Hepatocyte (in vitro differentiated cells): ENCODE results near the gene DEUP1. TPM values are rescaled to one million over a fixed set of nuclear protein-coding genes. Genes with fewer than 3 reads are reported as not detected.

Experiments used
- DNase-seq: peaks from one replicate; pipeline ENCODE4 v3.0.0-alpha.2; 2016; ENCODE audit warnings: low spot score
- H2AFZ ChIP-seq: fragments of 200-600 bp; sonication (generic); 2 replicates; pipeline ENCODE4 v1.6.0; 2016; ENCODE audit warnings: antibody characterized with exemption, mild to moderate bottlenecking
- H3K27ac ChIP-seq: fragments of 200-600 bp; sonication (generic); 2 replicates; pipeline ENCODE4 v1.5.1; 2016; ENCODE audit warnings: mild to moderate bottlenecking
- H3K27me3 ChIP-seq: fragments of 200-600 bp; sonication (generic); 2 replicates; pipeline ENCODE4 v1.6.1; 2016
- H3K36me3 ChIP-seq: fragments of 200-600 bp; sonication (generic); replicated peaks from 2 replicates; pipeline ENCODE4 v1.5.1; 2016; ENCODE audit warnings: low read depth; ENCODE audit not compliant: insufficient read depth
- H3K4me1 ChIP-seq: fragments of 200-600 bp; sonication (generic); 2 replicates; pipeline ENCODE4 v1.5.1; 2016; ENCODE audit warnings: mild to moderate bottlenecking, moderate library complexity; ENCODE audit not compliant: insufficient read depth
- H3K4me2 ChIP-seq: fragments of 200-600 bp; sonication (generic); 2 replicates; pipeline ENCODE4 v1.6.0; 2016
- H3K4me3 ChIP-seq: fragments of 200-600 bp; sonication (generic); 2 replicates; pipeline ENCODE4 v1.5.1; 2016; ENCODE audit warnings: mild to moderate bottlenecking
- H3K79me2 ChIP-seq: fragments of 200-600 bp; sonication (generic); 2 replicates; pipeline ENCODE4 v1.6.0; 2017; ENCODE audit warnings: mild to moderate bottlenecking
- H3K9me2 ChIP-seq: fragments of 200-600 bp; sonication (generic); replicated peaks from 2 replicates; pipeline ENCODE4 v1.6.0; 2017; ENCODE audit warnings: mild to moderate bottlenecking; ENCODE audit not compliant: insufficient read depth
- H3K9me3 ChIP-seq: fragments of 200-600 bp; sonication (generic); 2 replicates; pipeline ENCODE4 v1.5.1; 2016; ENCODE audit warnings: low read depth, mild to moderate bottlenecking
- H4K20me1 ChIP-seq: fragments of 200-600 bp; sonication (generic); 2 replicates; pipeline ENCODE4 v1.6.0; 2016; ENCODE audit warnings: mild to moderate bottlenecking; ENCODE audit not compliant: insufficient read depth, poor library complexity, severe bottlenecking
- EZH2 ChIP-seq: fragments of 200-600 bp; sonication (generic); IDR thresholded peaks from 2 replicates; pipeline ENCODE4 v1.6.1; 2016; ENCODE audit warnings: antibody characterized with exemption, mild to moderate bottlenecking, borderline replicate concordance
- EZH2phosphoT487 ChIP-seq: fragments of 200-600 bp; sonication (generic); IDR thresholded peaks from one replicate; pipeline ENCODE4 v1.6.1; 2018; ENCODE audit warnings: antibody characterized with exemption, mild to moderate bottlenecking, low read depth, moderate library complexity; ENCODE audit not compliant: unreplicated experiment, severe bottlenecking
- WGBS: methylation state at CpG from one replicate; pipeline ENCODE4 v1.1.6; 2016; ENCODE audit warnings: low lambda C conversion rate; ENCODE audit errors: missing lambda C conversion rate; 5-methylcytosine and 5-hydroxymethylcytosine counted together
- polyA plus RNA-seq: library from polyadenylated mRNA; unstranded; fragments of >200 nt; fragmentation: Nextera tagmentation; extraction: Ambion mirVana; gene quantifications from 2 replicates; pipeline ENCODE4 v1.2.1, GENCODE V29; 2016
- total RNA-seq: library from RNA; depleted of rRNA; stranded (reverse); fragments of >200 nt; gene quantifications from 2 replicates; pipeline ENCODE4 v1.2.3, GENCODE V29; 2014
- TF ChIP-seq, protein P1 (sequence below): fragments of 200-600 bp; sonication (generic); IDR thresholded peaks from 2 replicates; pipeline ENCODE4 v1.5.1; 2016; ENCODE audit warnings: antibody characterized with exemption, mild to moderate bottlenecking; ENCODE audit not compliant: poor library complexity

The DEUP1 gene, protein sequence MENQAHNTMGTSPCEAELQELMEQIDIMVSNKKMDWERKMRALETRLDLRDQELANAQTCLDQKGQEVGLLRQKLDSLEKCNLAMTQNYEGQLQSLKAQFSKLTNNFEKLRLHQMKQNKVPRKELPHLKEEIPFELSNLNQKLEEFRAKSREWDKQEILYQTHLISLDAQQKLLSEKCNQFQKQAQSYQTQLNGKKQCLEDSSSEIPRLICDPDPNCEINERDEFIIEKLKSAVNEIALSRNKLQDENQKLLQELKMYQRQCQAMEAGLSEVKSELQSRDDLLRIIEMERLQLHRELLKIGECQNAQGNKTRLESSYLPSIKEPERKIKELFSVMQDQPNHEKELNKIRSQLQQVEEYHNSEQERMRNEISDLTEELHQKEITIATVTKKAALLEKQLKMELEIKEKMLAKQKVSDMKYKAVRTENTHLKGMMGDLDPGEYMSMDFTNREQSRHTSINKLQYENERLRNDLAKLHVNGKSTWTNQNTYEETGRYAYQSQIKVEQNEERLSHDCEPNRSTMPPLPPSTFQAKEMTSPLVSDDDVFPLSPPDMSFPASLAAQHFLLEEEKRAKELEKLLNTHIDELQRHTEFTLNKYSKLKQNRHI
- 0.40 and 0.47 TPM in 2 replicates for total RNA-seq
- 0.28 TPM in 1 of 2 replicates, not detected in the other for polyA plus RNA-seq

DNA sequence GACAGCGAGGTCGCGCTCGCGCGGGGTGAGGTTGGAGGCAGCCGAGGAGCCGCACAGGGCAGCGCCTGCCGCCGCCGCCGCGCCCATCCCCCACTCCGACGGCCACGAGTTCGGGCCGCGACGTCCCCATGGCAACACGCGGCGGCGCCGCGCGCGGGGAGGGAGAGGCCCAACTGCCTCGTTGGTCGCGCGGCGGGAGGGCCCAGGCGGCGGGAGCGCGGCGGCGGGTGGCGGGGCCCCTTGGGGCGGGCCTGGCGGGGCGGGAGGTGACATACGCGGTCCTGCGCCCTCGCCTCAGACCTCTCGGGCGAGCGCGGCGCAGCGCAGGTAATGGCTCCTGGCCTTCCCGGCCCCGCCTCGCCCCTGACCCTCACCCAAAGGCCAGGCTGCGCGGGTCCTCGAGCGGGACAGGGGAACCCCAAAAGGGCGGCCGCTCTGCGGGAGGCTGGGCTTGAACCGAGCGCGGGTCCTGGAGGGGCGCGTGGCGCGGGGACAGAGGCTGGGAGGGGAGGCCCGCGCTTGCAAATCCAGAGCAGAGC lies at the start of gene DEUP1:
TSS of gene DEUP1 (plus strand) at position 297 of the 539 bp plus-strand sequence. CDS start 1,518 bp downstream, outside the sequence.
- no peak for TF ChIP-seq EZH2phosphoT487
- TF ChIP-seq, protein P1, sequence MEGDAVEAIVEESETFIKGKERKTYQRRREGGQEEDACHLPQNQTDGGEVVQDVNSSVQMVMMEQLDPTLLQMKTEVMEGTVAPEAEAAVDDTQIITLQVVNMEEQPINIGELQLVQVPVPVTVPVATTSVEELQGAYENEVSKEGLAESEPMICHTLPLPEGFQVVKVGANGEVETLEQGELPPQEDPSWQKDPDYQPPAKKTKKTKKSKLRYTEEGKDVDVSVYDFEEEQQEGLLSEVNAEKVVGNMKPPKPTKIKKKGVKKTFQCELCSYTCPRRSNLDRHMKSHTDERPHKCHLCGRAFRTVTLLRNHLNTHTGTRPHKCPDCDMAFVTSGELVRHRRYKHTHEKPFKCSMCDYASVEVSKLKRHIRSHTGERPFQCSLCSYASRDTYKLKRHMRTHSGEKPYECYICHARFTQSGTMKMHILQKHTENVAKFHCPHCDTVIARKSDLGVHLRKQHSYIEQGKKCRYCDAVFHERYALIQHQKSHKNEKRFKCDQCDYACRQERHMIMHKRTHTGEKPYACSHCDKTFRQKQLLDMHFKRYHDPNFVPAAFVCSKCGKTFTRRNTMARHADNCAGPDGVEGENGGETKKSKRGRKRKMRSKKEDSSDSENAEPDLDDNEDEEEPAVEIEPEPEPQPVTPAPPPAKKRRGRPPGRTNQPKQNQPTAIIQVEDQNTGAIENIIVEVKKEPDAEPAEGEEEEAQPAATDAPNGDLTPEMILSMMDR: no peak
- TF ChIP-seq EZH2: no peak
- Histone ChIP-seq H3K9me3 (no peaks in the 10 kb centered on the region), H3K36me3 (no peaks in the 10 kb centered on the region), H3K27me3 (peaks cover 5% of the 10 kb centered on the region), H3K9me2 (no peaks in the 10 kb centered on the region), H2AFZ (peak within 1 kb of the TSS; percentile 78), H3K4me3 (peak within 1 kb of the TSS; percentile 50), H3K4me2 (peak within 1 kb of the TSS; percentile 88), H3K79me2 (no peaks in the 10 kb centered on the region), H3K27ac (no peak within 1 kb of the TSS), H3K4me1 (no peaks in the 10 kb centered on the region), H4K20me1 (no peaks in the 10 kb centered on the region)
- peak; percentile 85 for DNase-seq
- 11% methylated on average over 45 of the region's 73 CpGs for WGBS

DNA sequence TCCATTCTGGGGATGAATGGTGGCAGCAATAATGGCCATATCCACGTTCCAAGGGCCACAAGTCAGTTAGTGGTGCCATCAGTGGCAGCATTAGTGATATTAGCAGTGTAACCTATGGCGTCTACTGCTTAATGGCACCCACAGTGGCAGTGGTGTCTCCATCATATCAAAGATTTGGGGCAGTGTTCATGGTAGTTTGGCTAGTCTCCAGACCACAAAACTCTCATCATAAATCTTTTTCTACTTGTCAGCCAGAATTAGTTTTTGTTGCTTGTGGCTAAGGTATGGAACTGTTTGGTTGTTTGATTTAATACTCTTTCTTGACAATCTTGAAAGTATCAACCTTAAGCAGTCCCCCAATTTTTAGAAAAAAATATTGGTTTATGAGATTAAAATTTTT lies 45.1 kb upstream of the DEUP1 start:
- DNase-seq: no peak
- WGBS: 74% methylated on average over 2 of the region's 2 CpGs
- Histone ChIP-seq H3K4me1 (no peaks in the 10 kb centered on the region), H3K27ac (no peak overlapping the region), H3K4me2 (no peak overlapping the region), H4K20me1 (no peaks in the 10 kb centered on the region), H3K36me3 (no peaks in the 10 kb centered on the region), H3K4me3 (no peak overlapping the region), H3K9me2 (no peaks in the 10 kb centered on the region), H3K79me2 (no peaks in the 10 kb centered on the region), H2AFZ (no peak overlapping the region), H3K27me3 (no peaks in the 10 kb centered on the region), H3K9me3 (no peaks in the 10 kb centered on the region)
- TF ChIP-seq EZH2phosphoT487 (no peak), EZH2 (no peak)
- TF ChIP-seq, protein P1: no peak

DNA sequence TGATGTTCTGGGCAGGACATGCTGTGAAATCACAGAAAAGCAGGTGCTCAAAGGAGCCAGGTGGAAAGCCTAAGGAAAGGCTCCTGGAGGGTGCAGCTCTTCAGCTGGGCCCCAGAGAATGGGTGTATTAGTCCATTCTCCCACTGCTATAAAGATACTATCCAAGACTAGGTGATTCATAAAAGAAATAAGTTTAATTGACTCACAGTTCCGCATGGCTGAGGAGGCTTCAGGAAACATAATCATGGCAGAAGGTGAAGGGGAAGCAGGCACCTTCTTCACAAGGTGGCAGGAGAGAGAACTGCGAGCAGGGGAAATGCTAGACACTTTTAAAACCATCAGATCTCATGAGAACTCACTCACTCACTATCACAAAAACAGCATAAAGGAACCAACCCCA lies 43.1 kb upstream of the DEUP1 start:
- Histone ChIP-seq H3K27me3 (no peaks in the 10 kb centered on the region), H3K9me2 (no peaks in the 10 kb centered on the region), H2AFZ (no peak overlapping the region), H3K9me3 (no peaks in the 10 kb centered on the region), H3K36me3 (no peaks in the 10 kb centered on the region), H3K4me2 (no peak overlapping the region), H3K4me1 (no peaks in the 10 kb centered on the region), H3K79me2 (no peaks in the 10 kb centered on the region), H4K20me1 (no peaks in the 10 kb centered on the region), H3K4me3 (no peak overlapping the region), H3K27ac (no peak overlapping the region)
- TF ChIP-seq EZH2phosphoT487 (no peak), EZH2 (no peak)
- TF ChIP-seq, protein P1: no peak
- WGBS: 100% methylated on average over 2 of the region's 2 CpGs
- no peak for DNase-seq
